Smooth muscle cell (in vitro differentiated cells): ENCODE measurements around the gene TRIO. TPM values are rescaled to one million over a fixed set of nuclear protein-coding genes. Genes with fewer than 3 reads are reported as not detected.
A peak's percentile ranks its signal among the peaks of the same experiment; 100 is the strongest.

ENCODE experiments used
- DNase-seq: peaks from one replicate; lab custom pipeline; 2025; ENCODE audit not compliant: unreplicated experiment; lab: John Stamatoyannopoulos, UW
- H2AFZ ChIP-seq: fragments of 200-600 bp; sonication (generic); 2 replicates; pipeline ENCODE4 v1.6.0; 2016; ENCODE audit warnings: antibody characterized with exemption, low read depth, mild to moderate bottlenecking
- H3F3A ChIP-seq: fragments of 200-600 bp; sonication (generic); 2 replicates; pipeline ENCODE4 v1.6.0; 2017; ENCODE audit warnings: antibody characterized with exemption, low read depth
- H3K27ac ChIP-seq: fragments of 200-600 bp; sonication (generic); 2 replicates; pipeline ENCODE4 v1.5.1; 2016; ENCODE audit warnings: low read depth, mild to moderate bottlenecking
- H3K27me3 ChIP-seq: fragments of 200-600 bp; sonication (generic); 2 replicates; pipeline ENCODE4 v1.6.1; 2016; ENCODE audit warnings: low read depth, mild to moderate bottlenecking
- H3K36me3 ChIP-seq: fragments of 200-600 bp; sonication (generic); 2 replicates; pipeline ENCODE4 v1.5.1; 2016; ENCODE audit warnings: low read depth
- H3K4me1 ChIP-seq: fragments of 200-600 bp; sonication (generic); 2 replicates; pipeline ENCODE4 v1.5.1; 2016; ENCODE audit warnings: low read depth
- H3K4me2 ChIP-seq: fragments of 200-600 bp; sonication (generic); 2 replicates; pipeline ENCODE4 v1.6.0; 2016; ENCODE audit warnings: mild to moderate bottlenecking
- H3K4me3 ChIP-seq: fragments of 200-600 bp; sonication (generic); 2 replicates; pipeline ENCODE4 v1.5.1; 2016; ENCODE audit warnings: mild to moderate bottlenecking
- H3K79me2 ChIP-seq: fragments of 200-600 bp; sonication (generic); 2 replicates; pipeline ENCODE4 v1.6.0; 2016; ENCODE audit warnings: low read depth, mild to moderate bottlenecking
- H3K9ac ChIP-seq: fragments of 200-600 bp; sonication (generic); 2 replicates; pipeline ENCODE4 v1.6.0; 2016; ENCODE audit warnings: low read depth
- H3K9me3 ChIP-seq: fragments of 200-600 bp; sonication (generic); replicated peaks from 2 replicates; pipeline ENCODE4 v1.5.1; 2016; ENCODE audit warnings: low read depth
- H4K20me1 ChIP-seq: fragments of 200-600 bp; sonication (generic); 2 replicates; pipeline ENCODE4 v1.6.0; 2016; ENCODE audit warnings: low read depth
- CTCF ChIP-seq: fragments of 200-600 bp; sonication (generic); IDR thresholded peaks from 2 replicates; pipeline ENCODE4 v1.5.1; 2017; ENCODE audit warnings: borderline replicate concordance, mild to moderate bottlenecking, antibody characterized with exemption; ENCODE audit not compliant: insufficient read depth, poor library complexity, severe bottlenecking
- WGBS: methylation state at CpG from one replicate; pipeline ENCODE4 v1.1.7; 2016; ENCODE audit warnings: low lambda C conversion rate; 5-methylcytosine and 5-hydroxymethylcytosine counted together
- polyA plus RNA-seq: library from polyadenylated mRNA; unstranded; fragments of >200 nt; fragmentation: Nextera tagmentation; extraction: Ambion mirVana; gene quantifications from 2 replicates; pipeline ENCODE4 v1.2.1, GENCODE V29; 2016
- total RNA-seq: library from RNA; depleted of rRNA; stranded (reverse); fragments of >200 nt; gene quantifications from 2 replicates; pipeline ENCODE4 v1.2.3, GENCODE V29; 2014

Gene TRIO
- total and polyA plus RNA-seq, 2 experiments from 2014 or later: 10.2 to 118 TPM

- H3F3A ChIP-seq: peaks cover 10% of the 10 kb centered on the region
- DNase-seq: no peak
- H2AFZ ChIP-seq: no peak overlapping the region
- peaks cover 10% of the 10 kb centered on the region for H3K36me3 ChIP-seq
- H4K20me1 ChIP-seq: peaks cover 96% of the 10 kb centered on the region
- H3K4me1 ChIP-seq: peaks cover 14% of the 10 kb centered on the region
- WGBS: 98% methylated on average over 3 of the region's 3 CpGs
- H3K27ac ChIP-seq: no peak overlapping the region
- no peaks in the 10 kb centered on the region for H3K27me3 ChIP-seq
- H3K9ac ChIP-seq: no peak overlapping the region
- H3K79me2 ChIP-seq: peaks cover 26% of the 10 kb centered on the region
- no peaks in the 10 kb centered on the region for H3K9me3 ChIP-seq
- TF ChIP-seq CTCF: no peak
- H3K4me3 ChIP-seq: no peak overlapping the region
- no peak overlapping the region for H3K4me2 ChIP-seq
Measured at GRCh38 chr5:14302330-14302729, 159.2 kb downstream of the TRIO start.

DNA sequence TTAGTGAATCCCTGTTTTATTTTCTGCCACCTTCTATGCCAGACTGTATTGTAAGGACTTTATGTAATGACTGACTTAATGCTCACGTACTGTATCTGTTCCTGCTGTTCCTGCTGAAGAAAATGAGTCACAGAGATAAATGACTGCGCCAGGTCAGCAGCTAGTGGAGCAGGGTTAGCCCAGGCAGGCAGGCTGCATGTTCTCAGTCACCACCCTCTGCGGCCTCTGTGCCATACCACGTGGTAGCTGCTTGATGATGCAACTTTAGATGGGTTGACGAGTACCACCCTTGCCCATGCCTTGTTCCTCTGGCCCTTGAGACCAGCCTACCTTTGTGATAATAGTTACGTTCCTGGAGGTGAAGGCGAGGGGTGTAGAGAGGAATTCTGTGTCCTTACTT, 161.9 kb downstream of the TRIO start:
- peak; percentile 3 for DNase-seq
- Histone ChIP-seq H4K20me1 (peaks cover 98% of the 10 kb centered on the region), H3K4me2 (peak overlapping the region; percentile 4), H3K4me3 (no peak overlapping the region), H3K9me3 (no peaks in the 10 kb centered on the region), H3K4me1 (no peaks in the 10 kb centered on the region), H3K9ac (peak overlapping the region; percentile 7), H3K36me3 (peaks cover 7% of the 10 kb centered on the region), H3K27ac (peak overlapping the region; percentile 71), H3F3A (peaks cover 7% of the 10 kb centered on the region), H3K79me2 (peaks cover 22% of the 10 kb centered on the region), H3K27me3 (no peaks in the 10 kb centered on the region), H2AFZ (no peak overlapping the region)
- TF ChIP-seq CTCF: no peak
- WGBS: 29% methylated on average over 7 of the region's 7 CpGs

- Histone ChIP-seq H3F3A (peaks cover 7% of the 10 kb centered on the region), H3K36me3 (peaks cover 14% of the 10 kb centered on the region), H3K4me1 (no peaks in the 10 kb centered on the region), H3K9me3 (no peaks in the 10 kb centered on the region), H3K79me2 (peaks cover 22% of the 10 kb centered on the region), H3K9ac (no peak overlapping the region), H3K27ac (peak overlapping the region; percentile 71), H2AFZ (no peak overlapping the region), H3K27me3 (no peaks in the 10 kb centered on the region), H3K4me2 (no peak overlapping the region), H4K20me1 (peaks cover 100% of the 10 kb centered on the region), H3K4me3 (no peak overlapping the region)
- DNase-seq: no peak
- TF ChIP-seq CTCF: no peak
- 91% methylated on average over 2 of the region's 2 CpGs for WGBS
Measured at GRCh38 chr5:14306329-14306815, 163.2 kb downstream of the TRIO start.
